Activated T-cell treated with anti-CD3 and anti-CD28 coated beads for 1 hour (primary cell): Measurements from ENCODE around the gene SLC35G4.
"Not testable (repeated sequence)": the region's sequence is repeated elsewhere in the genome, so short reads cannot be mapped to it uniquely, and the experiment has no call there.

Experiments used
- DNase-seq: peaks from one replicate; pipeline ENCODE4 v3.0.0-alpha.2; 2020; ENCODE audit warnings: low read depth

SLC35G4 gene

GRCh38 chr18:11609488-11609887 is at the start of gene SLC35G4:
Gene SLC35G4, plus strand, starts transcription at chr18:11609596. Its CDS starts 0 bp downstream, at chr18:11609596.
- DNase-seq = not testable (repeated sequence)

DNA sequence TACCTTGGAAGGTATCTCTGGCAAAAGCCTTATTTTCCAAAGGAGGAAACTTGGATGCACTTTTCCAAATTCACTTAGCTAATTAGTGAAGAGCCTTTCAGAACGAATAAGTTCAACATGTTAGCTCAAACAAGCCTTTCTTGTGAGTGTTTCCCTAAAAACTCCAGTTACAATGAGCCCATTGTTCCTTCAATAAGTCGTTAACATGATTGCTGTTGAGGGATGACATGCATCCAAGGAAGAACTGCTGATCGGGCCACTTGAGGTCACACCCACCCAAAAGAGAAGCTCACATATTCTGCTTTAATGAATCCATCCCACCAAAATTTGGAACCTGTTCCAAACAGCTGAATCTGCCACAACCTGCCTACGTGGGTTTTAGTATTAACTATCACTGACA is 48.1 kb upstream of the SLC35G4 start:
- DNase-seq = no peak

DNA sequence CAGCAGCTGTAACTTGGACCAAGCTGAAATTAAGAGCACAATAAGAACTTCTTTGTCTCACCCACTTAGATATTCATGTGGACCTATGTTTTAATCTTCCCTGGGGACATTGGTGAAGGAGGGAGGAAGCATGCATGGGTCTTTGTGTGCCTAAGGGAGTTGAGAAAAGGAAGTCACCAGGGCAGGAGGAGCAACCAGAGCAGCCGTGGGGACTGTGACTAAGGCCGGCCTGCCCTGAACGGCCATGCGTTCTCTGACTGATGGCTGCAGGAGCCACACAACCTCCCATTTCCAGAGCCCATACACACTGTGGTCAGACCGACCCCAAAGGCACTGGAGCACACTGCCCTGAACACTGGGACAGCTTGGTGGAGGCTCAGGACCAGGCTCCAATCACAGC is 43.7 kb upstream of the SLC35G4 start:
- no peak for DNase-seq

GRCh38 chr18:11566236-11566965 is 43.0 kb upstream of the SLC35G4 start:
- no peak for DNase-seq

- no peak for DNase-seq
Measured at GRCh38 chr18:11567396-11567795, 42.0 kb upstream of the SLC35G4 start.

DNA sequence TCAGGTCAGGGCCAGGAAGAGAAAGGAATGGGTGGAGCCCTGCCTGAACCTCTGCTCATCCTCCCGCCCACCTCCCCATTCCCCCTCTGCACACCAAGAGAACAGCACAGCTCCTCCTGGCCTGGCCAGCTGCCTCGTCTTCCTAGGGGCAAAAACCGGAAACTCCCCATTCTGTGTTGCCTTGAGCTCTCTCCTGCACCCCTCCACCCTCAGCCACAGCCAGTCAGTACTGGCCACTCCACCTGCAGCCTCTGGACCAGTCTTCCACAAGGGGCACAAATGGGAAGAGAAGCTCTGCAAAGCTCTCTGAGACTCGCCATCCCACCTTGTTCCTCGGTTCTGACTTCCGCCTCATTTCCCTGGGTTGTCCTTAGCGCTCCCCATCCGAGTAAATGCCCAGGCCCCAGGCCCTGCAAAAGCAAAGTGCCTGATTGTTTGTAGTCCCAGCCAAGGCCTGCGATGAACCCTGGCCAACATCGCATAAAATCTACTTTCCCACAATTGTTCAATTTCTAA is 39.3 kb upstream of the SLC35G4 start:
- DNase-seq = no peak

GRCh38 chr18:11570769-11571412 is 38.5 kb upstream of the SLC35G4 start:
- DNase-seq = no peak

GRCh38 chr18:11572201-11572600 is 37.2 kb upstream of the SLC35G4 start:
- no peak for DNase-seq

DNA sequence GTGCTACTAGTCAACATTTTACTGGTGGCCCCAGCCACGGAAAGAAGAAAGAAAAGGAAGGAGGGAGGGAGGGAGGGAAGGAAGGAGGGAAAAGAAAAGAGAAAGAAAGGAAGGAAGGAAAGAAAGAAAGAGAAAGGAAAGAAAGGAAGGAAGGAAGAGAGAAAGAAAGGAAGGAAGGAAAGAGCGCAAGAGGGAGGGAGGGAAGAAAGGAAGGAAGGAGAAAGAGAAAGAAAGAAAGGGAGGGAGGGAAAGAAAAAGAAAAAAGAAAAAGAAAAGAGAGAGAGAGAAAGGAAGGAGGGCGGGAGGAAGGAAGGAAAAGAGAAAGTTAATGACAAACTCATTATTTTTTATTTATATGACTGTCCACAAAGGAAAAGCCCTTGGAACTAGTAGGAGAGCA is 34.9 kb upstream of the SLC35G4 start:
- DNase-seq = no peak

GRCh38 chr18:11577271-11578112 is 31.9 kb upstream of the SLC35G4 start:
- DNase-seq = no peak

- DNase-seq = no peak
Measured at GRCh38 chr18:11578799-11579198, 30.6 kb upstream of the SLC35G4 start.

DNA sequence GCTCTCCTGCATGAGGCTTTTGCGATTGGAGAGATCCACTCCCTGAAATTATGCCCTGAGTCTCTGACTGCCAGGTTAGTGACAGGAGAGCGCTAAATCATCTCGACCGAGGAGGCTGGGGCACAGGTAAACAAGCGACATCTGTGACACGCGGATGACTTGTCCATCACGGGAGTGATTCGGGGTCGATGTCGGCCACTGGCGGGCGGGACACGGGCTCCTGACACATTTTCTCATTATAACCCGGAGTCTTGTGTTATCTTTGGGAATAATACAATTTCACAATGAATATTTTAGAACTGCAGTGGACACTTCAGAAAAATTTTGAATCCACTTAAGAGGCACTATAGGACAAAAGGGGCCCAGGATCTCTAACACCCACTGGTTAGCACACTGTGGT is 29.5 kb upstream of the SLC35G4 start:
- no peak for DNase-seq

DNA sequence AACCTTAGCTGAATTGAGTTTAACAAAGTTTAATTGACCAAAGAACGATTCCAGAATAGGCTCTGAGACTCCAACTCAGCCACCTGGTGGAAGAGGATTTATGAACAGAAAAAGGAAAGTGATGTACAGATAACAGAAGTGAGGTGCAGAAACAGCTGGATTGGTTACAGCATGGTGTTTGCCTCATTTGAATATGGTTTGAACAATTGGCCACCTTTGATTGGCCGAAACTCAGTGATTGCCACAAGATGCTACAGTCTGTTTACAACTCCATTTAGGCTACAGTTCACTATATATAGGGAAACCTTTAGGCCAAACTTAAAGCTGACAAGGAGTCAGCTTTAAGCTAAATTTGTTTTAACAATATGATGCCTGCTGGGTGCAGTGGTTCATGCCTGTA is 28.1 kb upstream of the SLC35G4 start:
- DNase-seq = no peak

DNA sequence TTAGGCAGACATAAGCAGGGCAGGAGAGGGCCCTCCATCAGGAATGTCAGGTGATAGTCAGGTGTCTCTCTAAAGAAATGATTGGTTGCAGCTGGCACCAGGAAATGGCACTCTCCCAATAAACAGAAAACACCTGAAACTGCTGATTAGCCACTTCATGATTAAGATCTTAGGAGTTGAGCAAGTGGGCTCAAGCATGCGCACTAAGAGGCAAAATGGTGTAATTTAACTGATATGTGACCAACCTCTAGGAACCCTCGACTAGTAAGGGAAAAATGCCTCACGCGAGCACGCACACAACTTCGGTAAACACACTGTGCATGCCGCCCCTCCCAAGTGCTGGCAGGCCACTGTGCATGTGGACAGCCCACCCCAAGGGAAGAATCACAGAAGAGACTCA is 23.8 kb upstream of the SLC35G4 start:
- DNase-seq = no peak

GRCh38 chr18:11586896-11587295 is 22.5 kb upstream of the SLC35G4 start:
- no peak for DNase-seq

- DNase-seq = no peak
Measured at GRCh38 chr18:11587432-11587831, 22.0 kb upstream of the SLC35G4 start.

- no peak for DNase-seq
Measured at GRCh38 chr18:11587846-11588245, 21.6 kb upstream of the SLC35G4 start.

DNA sequence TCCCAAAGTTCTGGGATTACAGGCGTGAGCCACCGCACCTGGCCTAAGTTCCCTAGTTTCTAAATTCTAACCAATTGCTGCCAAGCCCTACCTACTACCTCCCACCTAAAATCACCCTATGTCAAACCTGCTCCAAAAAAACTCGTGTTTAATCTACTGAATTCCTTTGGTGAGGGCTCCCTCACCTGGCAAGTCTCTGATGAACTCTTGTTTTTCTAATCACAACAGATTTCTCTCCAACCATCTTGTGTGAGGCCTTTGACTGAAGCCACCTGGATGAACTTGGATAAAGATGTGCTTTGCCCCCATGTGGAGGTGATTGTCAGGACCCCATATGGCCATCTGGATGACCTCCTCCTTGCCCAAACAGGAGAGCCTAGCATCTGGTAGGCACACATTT is 17.4 kb upstream of the SLC35G4 start:
- DNase-seq = no peak

- DNase-seq = no peak
Measured at GRCh38 chr18:11600321-11600720, 9.1 kb upstream of the SLC35G4 start.

DNA sequence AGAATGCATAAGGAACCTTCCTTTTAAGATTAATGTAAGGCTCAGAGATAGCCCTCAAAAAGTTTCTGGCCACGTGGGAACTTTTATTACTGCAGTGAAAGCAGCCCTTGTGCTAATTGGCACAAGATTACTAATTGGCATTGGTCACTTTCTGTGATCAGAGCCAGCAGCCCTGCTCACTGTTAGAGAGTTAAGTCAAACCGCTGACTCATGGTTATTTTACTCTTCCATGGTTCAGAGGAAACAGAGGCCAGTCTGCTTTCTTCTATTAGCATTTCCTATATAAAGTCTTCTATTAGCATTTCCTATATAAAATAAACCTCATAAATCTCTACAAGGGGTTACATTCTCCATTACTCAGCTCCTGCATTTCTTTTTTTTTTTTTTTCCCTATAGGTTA is 1.5 kb upstream of the SLC35G4 start:
- no peak for DNase-seq

GRCh38 chr18:11608618-11609017 is 778 bp upstream of the SLC35G4 start:
- DNase-seq = not testable (repeated sequence)

- not testable (repeated sequence) for DNase-seq
Measured at GRCh38 chr18:11613073-11613472, 3.7 kb downstream of the SLC35G4 start.

DNA sequence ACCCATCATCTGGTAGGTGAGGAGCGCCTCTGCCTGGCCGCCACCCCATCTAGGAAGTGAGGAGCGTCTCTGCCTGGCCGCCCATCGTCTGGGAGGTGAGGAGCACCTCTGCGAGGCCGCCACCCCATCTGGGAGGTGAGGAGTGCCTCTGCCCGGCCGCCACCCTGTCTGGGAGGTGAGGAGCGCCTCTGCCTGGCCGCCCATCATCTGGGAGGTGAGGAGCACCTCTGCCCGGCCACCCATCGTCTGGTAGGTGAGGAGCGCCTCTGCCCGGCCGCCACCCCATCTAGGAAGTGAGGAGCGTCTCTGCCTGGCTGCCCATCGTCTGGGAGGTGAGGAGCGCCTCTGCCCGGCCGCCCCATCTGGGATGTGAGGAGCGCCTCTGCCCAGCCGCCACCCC is 4.2 kb downstream of the SLC35G4 start:
- not testable (repeated sequence) for DNase-seq
